ENCODE measurements around the gene COLGALT1. TPM values are rescaled to one million over a fixed set of nuclear protein-coding genes. Genes with fewer than 3 reads are reported as not detected.
"Not testable (repeated sequence)": the region's sequence is repeated elsewhere in the genome, so short reads cannot be mapped to it uniquely, and the experiment has no call there.

Gene COLGALT1
- total and polyA plus RNA-seq, 9 of the 15 experiments (the other 6 are each of a cell fraction or from before 2014, with no cell fraction given), result 4.9 to 119 (median 82.6) TPM

GRCh38 chr19:17594296-17594695, 38.8 kb downstream of the COLGALT1 start:
- H3K9me3 ChIP-seq (replicated peaks; ENCODE audit: control insufficient read depth, insufficient read depth, low read depth, low read length); H3K36me3 ChIP-seq (ENCODE audit: control insufficient read depth, insufficient read depth, low read length); H2AFZ ChIP-seq (ENCODE audit: low read depth, low read length); intact Hi-C loops (cut with micrococcal nuclease); H4K20me1 ChIP-seq (replicated peaks; ENCODE audit: control insufficient read depth, insufficient read depth, low read length); H3K9me1 ChIP-seq (ENCODE audit: control insufficient read depth, insufficient read depth, low read length); BruUV-seq (replicated peaks); in situ Hi-C loops (cut with MboI); ATAC-seq; FAIRE-seq; H3K4me2 ChIP-seq (ENCODE audit: insufficient read depth, low read length); H3K79me2 ChIP-seq (ENCODE audit: control insufficient read depth, insufficient read depth, low read length); CTCF ChIA-PET (ENCODE audit: low intra/inter-chr PET ratio); H3K27ac ChIP-seq (ENCODE audit: extremely low read depth, low read depth, low read length); H3K4me1 ChIP-seq (replicated peaks in 1 of 2; ENCODE audit: control insufficient read depth in 2 of 2, insufficient read depth in 2 of 2, low read length in 2 of 2); DNase-seq (ENCODE audit: extremely low read depth in 1 of 4, low spot score in 3 of 4); H3K9ac ChIP-seq (ENCODE audit: insufficient read depth in 1 of 2, low read depth in 2 of 2, low read length in 2 of 2); H3K27me3 ChIP-seq (ENCODE audit: control insufficient read depth in 2 of 2, insufficient read depth in 2 of 2, low read length in 2 of 2); POLR2A ChIA-PET; H3K4me3 ChIP-seq; TF ChIP-seq NR2C1 (IDR thresholded peaks at IDR 0.05): not testable (repeated sequence)
- peak; percentile 49; the same call in 1 of the 2 replicates for TF ChIP-seq CBFA2T2 (conservative IDR thresholded peaks at IDR 0.05)
- 0 out of 2 replicates have a peak, but pooled peaks have one; percentile 42 for TF ChIP-seq MTA2 (IDR thresholded peaks at IDR 0.05; ENCODE audit: low read depth)
- TF ChIP-seq ARID1B (IDR thresholded peaks at IDR 0.05), result peak; percentile 75
- TF ChIP-seq SMARCE1 (IDR thresholded peaks at IDR 0.05), result peak; percentile 58; the same call in 1 of the 2 replicates
- TF ChIP-seq CBFA2T3 (IDR thresholded peaks at IDR 0.05), result peak; percentile 76
- peak; percentile 64 for TF ChIP-seq TAL1 (IDR thresholded peaks at IDR 0.05)
- TF ChIP-seq NR2C1 (tag; IDR thresholded peaks at IDR 0.05), result 0 out of 2 replicates have a peak, but pooled peaks have one; percentile 38
- peak; percentile 27; the same call in 1 of the 2 replicates for TF ChIP-seq DPF2 (IDR thresholded peaks at IDR 0.05)
- peak; percentile 35; the same call in 1 of the 2 replicates for TF ChIP-seq NCOR1 (IDR thresholded peaks at IDR 0.05)
- WGBS (ENCODE audit: insufficient coverage, low coverage, missing lambda C conversion rate), result 12% methylated on average over 7 of the region's 7 CpGs

All from K562 (cell line).